Right lobe of liver (tissue), 6 donors: ENCODE data around the gene DHX40. TPM values are rescaled to one million over a fixed set of nuclear protein-coding genes. Genes with fewer than 3 reads are reported as not detected.
"Not testable (repeated sequence)": the region's sequence is repeated elsewhere in the genome, so short reads cannot be mapped to it uniquely, and the experiment has no call there.

Experiments
- ATAC-seq, 4 donors: fragments of 200-7000 bp; cut with Tn5 transposase; one replicate each; pipeline ENCODE4 v1.9.1; 2020; ENCODE audit warnings: mild to moderate bottlenecking in 4 of 4, moderate library complexity in 4 of 4
- DNase-seq, 3 donors: peaks; one replicate each; pipeline ENCODE4 v3.0.0-alpha.2; 2020
- H3K27ac ChIP-seq, 3 donors: fragments of 200-600 bp; one replicate each; pipeline ENCODE4 v1.8.0; 2022
- H3K27me3 ChIP-seq, 2 donors: fragments of 200-600 bp; one replicate each; pipeline ENCODE4 v1.8.0; 2022
- H3K36me3 ChIP-seq, 4 donors: fragments of 200-600 bp; sonication (generic) in 1 of 4; one replicate each; pipeline versions ENCODE4 v1.5.1 to v1.8.0; 2017 to 2022; ENCODE audit warnings: control low read depth in 1 of 4
- H3K4me1 ChIP-seq, 4 donors: fragments of 200-600 bp; sonication (generic) in 1 of 4; one replicate each; pipeline versions ENCODE4 v1.5.1 to v1.8.0; 2017 to 2022; ENCODE audit warnings: control low read depth in 1 of 4
- H3K4me3 ChIP-seq, 3 donors: fragments of 200-600 bp; one replicate each; pipeline ENCODE4 v1.8.0; 2022
- H3K9me3 ChIP-seq, 4 donors: fragments of 200-600 bp; sonication (generic) in 1 of 4; one replicate each; pipeline versions ENCODE4 v1.5.1 to v1.8.0; 2017 to 2022; ENCODE audit warnings: control low read depth in 1 of 4
- CTCF ChIP-seq, 4 donors: fragments of 200-600 bp in 3 of 4; fragments of 450-650 bp in 1 of 4; IDR thresholded peaks; one replicate each; pipeline versions ENCODE4 v1.5.1 to v1.8.0; 2016 to 2022; ENCODE audit warnings: antibody characterized with exemption in 4 of 4, mild to moderate bottlenecking in 2 of 4
- POLR2A ChIP-seq: fragments of 450-650 bp; IDR thresholded peaks from one replicate; pipeline ENCODE4 v1.6.1; 2017; ENCODE audit warnings: antibody characterized with exemption, mild to moderate bottlenecking
- WGBS: methylation state at CpG from one replicate; pipeline ENCODE4 v1.1.6; 2018; ENCODE audit warnings: low coverage, low lambda C conversion rate; ENCODE audit not compliant: insufficient coverage; ENCODE audit errors: missing lambda C conversion rate; 5-methylcytosine and 5-hydroxymethylcytosine counted together
- intact Hi-C, 2 donors: fragments of 100-400 bp; cut with DNase I; formaldehyde crosslinking; loops; one replicate each; pipeline versions ENCODE4 v1.11.2 to v1.14.1; 2022
- total RNA-seq, 6 experiments: library from RNA; depleted of rRNA in 2 of 6; stranded (reverse); fragments of >200 nt in 2 of 6; fragmentation: NEBNext Ultra II Directional in 3 of 6; extraction: Animal tissue kit (Norgen Biotek cat#: 25700) in 3 of 6; gene quantifications; one replicate each; pipeline versions ENCODE4 v1.1.0 to v1.2.4, GENCODE V29; 2016 to 2023
- donor health status: DM: no; HTN: yes; CAD: no.
- donor health status: DM: no; HTN: no; CAD: no.
- donor health status: DM: no; HTN: no; CAD: no.
- donor health status: DM: no; HTN: yes; CAD: no.
- donor health status: DM: no; HTN: yes; CAD: no.

The DHX40 gene
- total RNA-seq, 6 experiments from 2014 or later: 7.8 to 12.0 (median 9.4) TPM

GRCh38 chr17:59521465-59522126, 43.8 kb upstream of the DHX40 start:
- WGBS: 5% methylated on average over 12 of the region's 12 CpGs
- Histone ChIP-seq H3K4me1 (peaks cover 0 to 14% (median 3%) of the 10 kb centered on the region in 4 donors), H3K27ac (peak overlapping the region; percentile 42 to 55 (median 52)), H3K36me3 (no peaks in the 10 kb centered on the region), H3K4me3 (no peak overlapping the region), H3K9me3 (no peaks in the 10 kb centered on the region), H3K27me3 (no peaks in the 10 kb centered on the region)
- TF ChIP-seq CTCF (IDR thresholded peaks at IDR 0.05) (peak; percentile 81 to 92 (median 88)), POLR2A (no peak)
- peak; percentile 54 to 68 (median 66) for DNase-seq
- ATAC-seq: peak; percentile 98 to 99 (median 98)
- intact Hi-C loops: no loop called here

GRCh38 chr17:59524930-59525329, 40.5 kb upstream of the DHX40 start:
- WGBS: 70% methylated on average over 3 of the region's 3 CpGs
- H3K27ac ChIP-seq, H3K27me3 ChIP-seq, ATAC-seq, DNase-seq, H3K4me3 ChIP-seq, intact Hi-C loops, H3K9me3 ChIP-seq, H3K36me3 ChIP-seq: not testable (repeated sequence)
- peaks cover 0 to 14% (median 3%) of the 10 kb centered on the region in 4 donors for H3K4me1 ChIP-seq

GRCh38 chr17:59525668-59526067, 39.7 kb upstream of the DHX40 start:
- no peak overlapping the region for H3K27ac ChIP-seq
- H3K4me1 ChIP-seq: peaks cover 0 to 13% (median 3%) of the 10 kb centered on the region in 4 donors
- no peak for DNase-seq
- 52% methylated on average over 2 of the region's 2 CpGs for WGBS
- H3K9me3 ChIP-seq: no peaks in the 10 kb centered on the region
- no peak overlapping the region for H3K4me3 ChIP-seq
- no peak for ATAC-seq
- no peaks in the 10 kb centered on the region for H3K36me3 ChIP-seq
- H3K27me3 ChIP-seq: no peaks in the 10 kb centered on the region
- intact Hi-C loops: no loop called here
- TF ChIP-seq CTCF (IDR thresholded peaks at IDR 0.05) (no peak), POLR2A (no peak)

GRCh38 chr17:59526451-59526850, 39.0 kb upstream of the DHX40 start:
- Histone ChIP-seq H3K4me1 (peaks cover 0 to 6% (median 0%) of the 10 kb centered on the region in 4 donors), H3K27me3 (no peaks in the 10 kb centered on the region), H3K36me3 (no peaks in the 10 kb centered on the region), H3K9me3 (no peaks in the 10 kb centered on the region), H3K4me3 (no peak overlapping the region), H3K27ac (no peak overlapping the region)
- ATAC-seq (no peak), DNase-seq (no peak)
- no peak for TF ChIP-seq POLR2A
- no peak for TF ChIP-seq CTCF (IDR thresholded peaks at IDR 0.05)
- intact Hi-C loops: no loop called here
- WGBS: 54% methylated on average over 2 of the region's 2 CpGs

- no peak for TF ChIP-seq POLR2A
- no peak for TF ChIP-seq CTCF (IDR thresholded peaks at IDR 0.05)
- Histone ChIP-seq H3K27me3 (no peaks in the 10 kb centered on the region), H3K4me3 (no peak overlapping the region), H3K27ac (no peak overlapping the region), H3K9me3 (no peaks in the 10 kb centered on the region), H3K4me1 (no peaks in the 10 kb centered on the region), H3K36me3 (no peaks in the 10 kb centered on the region)
- intact Hi-C loops: no loop called here
- WGBS: no CpG with 5 or more reads among the region's 6 CpGs
- no peak for ATAC-seq
- no peak for DNase-seq
These were observed 38.0 kb upstream of the DHX40 start for GRCh38 chr17:59527325-59527917.
